Stimulated activated CD8-positive, alpha-beta memory T cell treated with anti-CD3 and anti-CD28 coated beads, Interleukin-7, amount 100 ng/mL, for 48 hours (primary cell): ENCODE results near the gene ITGB6.

Experiments used
- DNase-seq, 2 donors: peaks; one replicate each; pipeline ENCODE4 v3.0.0-alpha.2; 2020; ENCODE audit warnings: low read depth in 1 of 2; ENCODE audit errors: extremely low read depth in 1 of 2

The ITGB6 gene

DNA sequence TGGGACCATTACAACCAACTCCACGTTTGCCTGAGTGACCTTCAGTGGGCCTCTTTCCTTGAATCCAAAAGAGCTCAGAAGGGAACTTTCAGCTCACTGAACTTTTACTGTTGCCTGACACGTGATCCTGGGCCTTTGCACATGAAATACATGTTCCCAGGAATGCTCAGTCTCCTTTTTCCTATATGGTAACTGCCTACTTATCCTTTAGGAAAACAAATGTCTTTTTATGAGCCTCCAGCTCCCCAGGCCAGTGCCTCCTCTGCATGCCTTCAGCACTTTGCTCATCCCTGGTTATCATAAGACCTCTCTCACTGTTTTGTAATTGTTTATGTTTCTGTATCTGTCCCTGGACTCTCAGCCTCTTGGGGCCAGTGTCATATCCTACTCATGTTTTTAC, 142.7 kb downstream of the ITGB6 start:
- no peak for DNase-seq

DNA sequence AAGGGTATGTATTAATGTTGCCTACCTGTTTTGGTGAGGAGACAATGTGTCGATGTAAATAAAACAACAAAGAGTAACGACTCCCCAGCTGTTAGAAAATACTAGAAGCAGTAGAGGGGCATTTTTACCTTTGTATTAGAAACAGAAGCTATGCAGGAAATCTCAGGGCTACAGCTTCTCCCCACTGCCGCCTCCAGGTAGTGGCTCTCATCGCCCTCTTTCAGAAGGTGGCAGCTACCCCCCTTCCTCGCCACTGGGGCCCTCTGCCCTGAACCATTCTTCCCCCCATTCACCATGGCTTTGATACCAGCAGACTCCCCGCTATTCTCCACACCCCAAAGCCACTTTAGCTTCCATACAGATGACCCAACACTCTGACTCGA, 144.4 kb downstream of the ITGB6 start:
- no peak for DNase-seq

DNA sequence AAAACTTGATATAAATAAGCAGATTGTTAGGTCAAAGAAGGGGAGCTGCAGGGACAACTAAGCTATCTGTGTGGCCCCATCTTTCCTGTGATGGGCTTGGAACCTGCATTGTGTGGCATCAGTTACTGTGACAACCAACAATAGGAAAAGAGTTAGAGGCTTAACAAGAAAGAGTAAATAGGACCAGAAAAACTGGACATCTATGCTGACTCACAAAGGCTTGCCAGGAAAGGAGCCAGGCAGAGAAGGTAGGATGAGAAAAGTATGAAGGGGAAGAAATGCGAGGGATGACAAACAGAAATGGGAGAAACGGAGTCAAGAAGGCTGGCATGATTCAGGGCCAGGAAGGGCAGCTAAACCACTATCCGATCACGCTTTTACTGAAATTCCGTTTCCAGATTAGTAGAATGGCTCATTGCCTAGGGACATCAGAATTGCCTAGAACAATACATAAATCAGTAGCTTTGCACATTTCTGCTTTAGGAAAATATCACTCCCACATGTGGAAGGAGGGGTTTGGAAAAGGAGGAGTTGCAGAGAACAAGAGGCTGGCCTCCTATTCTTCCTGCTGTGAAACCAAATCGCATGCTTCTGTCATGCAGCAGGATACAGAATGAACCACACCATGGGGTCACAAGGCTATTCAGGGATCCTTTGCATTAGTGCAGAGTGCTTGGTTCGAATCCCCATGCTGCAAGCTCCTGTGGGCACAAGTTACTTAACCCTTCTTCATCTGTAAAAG, 144.9 kb downstream of the ITGB6 start:
- DNase-seq = no peak

DNA sequence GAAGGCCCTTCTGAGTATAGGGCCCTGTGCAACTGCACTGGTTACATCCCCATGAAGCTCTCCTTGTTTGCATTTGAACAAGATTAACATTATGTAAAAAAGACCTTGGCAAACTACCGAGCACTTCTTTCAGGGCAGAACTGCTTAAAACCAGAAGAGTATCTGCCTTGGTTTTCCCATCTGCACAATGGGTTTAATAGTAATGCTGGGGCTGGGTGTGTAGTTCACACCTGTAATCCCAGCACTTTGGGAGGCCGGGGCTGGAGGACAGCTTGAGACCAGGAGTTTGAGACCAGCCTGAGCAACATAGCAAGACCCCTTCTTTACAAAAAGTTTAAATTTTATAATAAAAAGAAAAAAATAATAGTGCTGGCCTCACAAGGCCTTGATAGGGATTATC, 146.1 kb downstream of the ITGB6 start:
- DNase-seq = no peak

DNA sequence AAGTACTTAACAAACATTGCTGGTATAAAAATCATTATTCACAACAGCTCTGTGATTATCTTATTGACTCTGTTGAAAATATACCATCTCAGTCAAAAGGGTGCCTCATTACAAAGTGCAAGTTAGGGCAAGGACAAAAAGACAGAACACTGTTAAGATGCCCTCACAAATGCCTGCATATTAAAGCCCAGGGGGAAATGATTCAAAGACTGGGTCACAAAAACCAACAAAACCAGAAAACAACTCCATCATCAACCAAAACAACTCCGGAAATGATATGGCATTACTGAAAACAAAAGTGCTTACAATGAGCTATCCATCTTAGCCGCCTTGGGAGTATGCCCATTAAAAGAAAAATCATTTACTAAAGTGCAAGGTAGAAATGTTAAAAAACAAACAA, 147.5 kb downstream of the ITGB6 start:
- no peak for DNase-seq

DNA sequence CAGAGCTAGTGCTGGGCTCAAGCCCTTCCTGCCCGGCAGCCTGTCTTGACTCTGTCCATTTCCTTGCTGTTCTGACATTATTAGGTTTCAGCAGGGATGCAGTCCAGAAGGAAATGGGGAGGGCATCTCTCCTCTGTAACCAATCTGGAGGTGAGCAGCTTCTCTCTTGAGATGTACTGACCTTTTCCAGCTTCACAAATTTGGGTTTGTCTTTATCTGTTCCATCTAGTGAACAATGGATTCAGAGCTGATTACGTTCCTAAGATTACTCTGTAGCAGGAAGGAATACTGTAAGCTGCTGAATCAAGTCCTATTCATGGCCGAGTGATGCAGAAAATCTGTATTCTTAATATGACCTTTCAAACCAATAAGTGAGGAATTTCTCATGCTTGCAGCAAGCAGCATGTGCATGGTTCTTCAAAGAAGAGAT, 148.7 kb downstream of the ITGB6 start:
- DNase-seq = no peak

DNA sequence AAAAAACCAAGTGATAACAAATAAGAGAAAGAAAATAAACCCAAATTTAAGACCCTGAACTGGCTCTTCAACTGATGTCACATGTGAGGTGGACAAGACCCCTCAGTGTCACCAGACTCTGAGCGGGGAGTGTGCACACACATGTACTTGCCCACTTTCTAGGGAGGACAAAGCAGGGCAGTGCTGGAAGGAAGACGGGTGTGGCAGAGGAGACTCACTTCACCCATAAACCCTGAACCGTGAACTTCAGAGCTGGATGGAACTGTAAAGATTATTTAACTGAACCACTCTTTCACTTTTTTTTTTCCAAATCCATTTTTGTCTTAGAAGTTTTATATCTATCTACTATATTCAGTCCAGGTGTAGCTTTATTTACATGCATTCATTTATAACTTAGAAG, 149.9 kb downstream of the ITGB6 start:
- DNase-seq = no peak
